Muscle layer of colon (tissue), 2 donors: Measurements from ENCODE around the gene ITFG1.
"Not testable (repeated sequence)": the region's sequence is repeated elsewhere in the genome, so short reads cannot be mapped to it uniquely, and the experiment has no call there.

Experiments used
- H3K27ac ChIP-seq: one replicate; pipeline ENCODE4 v1.7.0; 2013; ENCODE audit warnings: low read depth, mild to moderate bottlenecking, low read length, moderate library complexity
- H3K27me3 ChIP-seq, 2 donors: one replicate each; pipeline ENCODE4 v1.7.0; 2013; ENCODE audit warnings: low read length in 2 of 2, mild to moderate bottlenecking in 2 of 2; ENCODE audit not compliant: insufficient read depth in 2 of 2, control insufficient read depth in 1 of 2
- H3K36me3 ChIP-seq: one replicate; pipeline ENCODE4 v1.7.0; 2013; ENCODE audit warnings: mild to moderate bottlenecking, low read length; ENCODE audit not compliant: insufficient read depth
- H3K4me1 ChIP-seq: one replicate; pipeline ENCODE4 v1.7.0; 2013; ENCODE audit warnings: mild to moderate bottlenecking, low read length; ENCODE audit not compliant: insufficient read depth
- H3K4me3 ChIP-seq, 2 donors: one replicate each; pipeline ENCODE4 v1.7.0; 2013; ENCODE audit warnings: low read length in 2 of 2, low read depth in 1 of 2, mild to moderate bottlenecking in 1 of 2, moderate library complexity in 1 of 2
- H3K9ac ChIP-seq: one replicate; pipeline ENCODE4 v1.7.0; 2013; ENCODE audit warnings: low read length
- H3K9me3 ChIP-seq: one replicate; pipeline ENCODE4 v1.7.0; 2013; ENCODE audit warnings: mild to moderate bottlenecking, low read length
- donor health status: abdominal sarcoma.
- donor health status: Adenocarcinoma of cecum.

Gene ITFG1

GRCh38 chr16:47490471-47490870, 29.6 kb upstream of the ITFG1 start:
- Histone ChIP-seq H3K36me3 (no peaks in the 10 kb centered on the region), H3K27ac (no peak overlapping the region), H3K9ac (no peak overlapping the region), H3K4me3 (no peak overlapping the region), H3K27me3 (no peaks in the 10 kb centered on the region), H3K4me1 (peaks cover 27% of the 10 kb centered on the region), H3K9me3 (no peaks in the 10 kb centered on the region)

GRCh38 chr16:47488051-47488450, 27.2 kb upstream of the ITFG1 start:
- peaks cover 17% of the 10 kb centered on the region for H3K4me1 ChIP-seq
- H3K27ac ChIP-seq, result no peak overlapping the region
- H3K9ac ChIP-seq, result no peak overlapping the region
- no peaks in the 10 kb centered on the region for H3K9me3 ChIP-seq
- no peaks in the 10 kb centered on the region for H3K36me3 ChIP-seq
- H3K4me3 ChIP-seq, result no peak overlapping the region
- no peaks in the 10 kb centered on the region for H3K27me3 ChIP-seq

GRCh38 chr16:47486856-47487255, 26.0 kb upstream of the ITFG1 start:
- no peaks in the 10 kb centered on the region for H3K9me3 ChIP-seq
- no peaks in the 10 kb centered on the region for H3K36me3 ChIP-seq
- no peak overlapping the region for H3K9ac ChIP-seq
- no peaks in the 10 kb centered on the region for H3K27me3 ChIP-seq
- H3K4me3 ChIP-seq, result no peak overlapping the region
- H3K4me1 ChIP-seq, result peaks cover 7% of the 10 kb centered on the region
- H3K27ac ChIP-seq, result no peak overlapping the region

GRCh38 chr16:47483616-47484015, 22.8 kb upstream of the ITFG1 start:
- H3K9ac ChIP-seq, result no peak overlapping the region
- H3K36me3 ChIP-seq, result no peaks in the 10 kb centered on the region
- no peaks in the 10 kb centered on the region for H3K27me3 ChIP-seq
- no peak overlapping the region for H3K4me3 ChIP-seq
- peaks cover 7% of the 10 kb centered on the region for H3K4me1 ChIP-seq
- H3K27ac ChIP-seq, result no peak overlapping the region
- no peaks in the 10 kb centered on the region for H3K9me3 ChIP-seq

- H3K4me1 ChIP-seq, result peaks cover 7% of the 10 kb centered on the region
- H3K36me3 ChIP-seq, result no peaks in the 10 kb centered on the region
- H3K27me3 ChIP-seq, result no peaks in the 10 kb centered on the region
- no peaks in the 10 kb centered on the region for H3K9me3 ChIP-seq
- no peak overlapping the region for H3K27ac ChIP-seq
- H3K9ac ChIP-seq, result no peak overlapping the region
- no peak overlapping the region for H3K4me3 ChIP-seq
These were observed 21.0 kb upstream of the ITFG1 start for GRCh38 chr16:47481698-47482374.

- Histone ChIP-seq H3K4me1 (peaks cover 7% of the 10 kb centered on the region), H3K9ac (no peak overlapping the region), H3K27me3 (no peaks in the 10 kb centered on the region), H3K4me3 (no peak overlapping the region), H3K9me3 (no peaks in the 10 kb centered on the region), H3K27ac (no peak overlapping the region), H3K36me3 (no peaks in the 10 kb centered on the region)
These were observed 19.5 kb upstream of the ITFG1 start for GRCh38 chr16:47480410-47480809.

- Histone ChIP-seq H3K4me1 (no peaks in the 10 kb centered on the region), H3K27ac (no peak overlapping the region), H3K4me3 (no peak overlapping the region), H3K9me3 (no peaks in the 10 kb centered on the region), H3K36me3 (no peaks in the 10 kb centered on the region), H3K27me3 (no peaks in the 10 kb centered on the region), H3K9ac (no peak overlapping the region)
These were observed 16.8 kb upstream of the ITFG1 start for GRCh38 chr16:47477679-47478078.

- Histone ChIP-seq H3K4me1 (no peaks in the 10 kb centered on the region), H3K4me3 (no peak overlapping the region), H3K9me3 (no peaks in the 10 kb centered on the region), H3K9ac (no peak overlapping the region), H3K27ac (no peak overlapping the region), H3K36me3 (no peaks in the 10 kb centered on the region), H3K27me3 (no peaks in the 10 kb centered on the region)
These were observed 15.9 kb upstream of the ITFG1 start for GRCh38 chr16:47476654-47477345.

GRCh38 chr16:47475786-47476185, 14.9 kb upstream of the ITFG1 start:
- no peaks in the 10 kb centered on the region for H3K27me3 ChIP-seq
- no peak overlapping the region for H3K27ac ChIP-seq
- no peak overlapping the region for H3K4me3 ChIP-seq
- no peaks in the 10 kb centered on the region for H3K36me3 ChIP-seq
- no peaks in the 10 kb centered on the region for H3K4me1 ChIP-seq
- H3K9ac ChIP-seq, result no peak overlapping the region
- no peaks in the 10 kb centered on the region for H3K9me3 ChIP-seq

- Histone ChIP-seq H3K4me3 (no peak overlapping the region), H3K27me3 (no peaks in the 10 kb centered on the region), H3K27ac (no peak overlapping the region), H3K4me1 (no peaks in the 10 kb centered on the region), H3K9ac (no peak overlapping the region), H3K9me3 (no peaks in the 10 kb centered on the region), H3K36me3 (no peaks in the 10 kb centered on the region)
These were observed 12.9 kb upstream of the ITFG1 start for GRCh38 chr16:47473792-47474191.

- H3K9ac ChIP-seq, H3K4me1 ChIP-seq, H3K27ac ChIP-seq, H3K36me3 ChIP-seq, H3K27me3 ChIP-seq, H3K4me3 ChIP-seq, H3K9me3 ChIP-seq: not testable (repeated sequence)
These were observed 12.1 kb upstream of the ITFG1 start for GRCh38 chr16:47473004-47473403.

GRCh38 chr16:47470810-47471209, 9.9 kb upstream of the ITFG1 start:
- no peak overlapping the region for H3K4me3 ChIP-seq

More at GRCh38 chr16:47470810-47471209, 9.9 kb upstream of the ITFG1 start:
- Histone ChIP-seq H3K9ac (no peak overlapping the region), H3K27ac (no peak overlapping the region), H3K27me3 (no peaks in the 10 kb centered on the region), H3K4me1 (peaks cover 2% of the 10 kb centered on the region), H3K9me3 (no peaks in the 10 kb centered on the region), H3K36me3 (no peaks in the 10 kb centered on the region)
